Neural cell (in vitro differentiated cells): ENCODE measurements around the gene ARMH1. TPM values are rescaled to one million over a fixed set of nuclear protein-coding genes. Genes with fewer than 3 reads are reported as not detected.

Experiments used
- H2AFZ ChIP-seq: fragments of 200-600, 300-800 bp; sonication (generic), shearing (Covaris generic); 2 replicates; pipeline ENCODE4 v1.6.0; 2014; ENCODE audit warnings: low read depth, mild to moderate bottlenecking, antibody characterized with exemption, low read length, moderate library complexity
- H3F3A ChIP-seq: fragments of 200-600 bp; shearing (Covaris generic); 2 replicates; pipeline ENCODE4 v1.6.1; 2016; ENCODE audit warnings: mild to moderate bottlenecking, moderate library complexity, mixed read lengths, antibody characterized with exemption, low read length; ENCODE audit not compliant: insufficient read depth, poor library complexity, severe bottlenecking
- H3K27ac ChIP-seq: fragments of 200-600, 300-800 bp; sonication (generic), shearing (Covaris generic); 2 replicates; pipeline ENCODE4 v1.5.1; 2014; ENCODE audit warnings: mild to moderate bottlenecking, low read length, moderate library complexity
- H3K27me3 ChIP-seq: fragments of 300-800, 200-600 bp; sonication (generic), shearing (Covaris generic); 2 replicates; pipeline ENCODE4 v1.6.0; 2014; ENCODE audit warnings: mild to moderate bottlenecking, low read depth, low read length, moderate library complexity; ENCODE audit not compliant: insufficient read depth
- H3K36me3 ChIP-seq: fragments of 300-800, 200-600 bp; sonication (generic), shearing (Covaris generic); 2 replicates; pipeline ENCODE4 v1.5.1; 2014; ENCODE audit warnings: mild to moderate bottlenecking, antibody characterized with exemption, low read length, moderate library complexity; ENCODE audit not compliant: insufficient read depth
- H3K4me2 ChIP-seq: fragments of 300-800, 200-600 bp; sonication (generic), shearing (Covaris generic); 2 replicates; pipeline ENCODE4 v1.6.0; 2014; ENCODE audit warnings: mild to moderate bottlenecking, low read length
- H3K4me3 ChIP-seq: fragments of 300-800, 200-600 bp; sonication (generic), shearing (Covaris generic); 2 replicates; pipeline ENCODE4 v1.5.1; 2014; ENCODE audit warnings: mild to moderate bottlenecking, low read length, moderate library complexity
- H3K79me2 ChIP-seq: fragments of 200-600 bp; shearing (Covaris generic); replicated peaks from 2 replicates; pipeline ENCODE4 v1.6.0; 2014; ENCODE audit warnings: mild to moderate bottlenecking, low read length, moderate library complexity; ENCODE audit not compliant: insufficient read depth
- H3K9ac ChIP-seq: fragments of 300-800, 200-600 bp; sonication (generic), shearing (Covaris generic); 2 replicates; pipeline ENCODE4 v1.6.1; 2016; ENCODE audit warnings: mild to moderate bottlenecking, low read length, mixed read lengths
- H3K9me2 ChIP-seq: fragments of 200-600 bp; shearing (Covaris generic); 2 replicates; pipeline ENCODE4 v1.6.1; 2016; ENCODE audit warnings: mild to moderate bottlenecking, low read length, mixed read lengths; ENCODE audit not compliant: insufficient read depth
- H3K9me3 ChIP-seq: fragments of 200-600, 300-800 bp; sonication (generic), shearing (Covaris generic); 2 replicates; pipeline ENCODE4 v1.6.1; 2016; ENCODE audit warnings: mild to moderate bottlenecking, mixed run types, low read length, moderate library complexity, mixed read lengths
- H4K20me1 ChIP-seq: fragments of 200-600 bp; shearing (Covaris generic); 2 replicates; pipeline ENCODE4 v1.6.1; 2016; ENCODE audit warnings: mild to moderate bottlenecking, mixed run types; ENCODE audit not compliant: insufficient read depth
- EP300 ChIP-seq: fragments of 450-650 bp; conservative IDR thresholded peaks from 2 replicates; pipeline ENCODE4 v1.6.1; 2014; ENCODE audit warnings: antibody characterized with exemption, mild to moderate bottlenecking, moderate library complexity; ENCODE audit not compliant: poor library complexity, severe bottlenecking
- EZH2 ChIP-seq: fragments of 200-600, 300-800 bp; shearing (Covaris generic), sonication (generic); IDR thresholded peaks from 2 replicates; pipeline ENCODE4 v1.6.1; 2014; ENCODE audit warnings: antibody characterized with exemption, low read length, borderline replicate concordance, mild to moderate bottlenecking; ENCODE audit not compliant: insufficient read depth, poor library complexity, severe bottlenecking
- MXI1 ChIP-seq: fragments of 450-650 bp; conservative IDR thresholded peaks from 2 replicates; pipeline ENCODE4 v1.6.1; 2014; ENCODE audit warnings: antibody characterized with exemption, mild to moderate bottlenecking; ENCODE audit not compliant: poor library complexity, severe bottlenecking
- POLR2AphosphoS5 ChIP-seq: IDR thresholded peaks from 2 replicates; pipeline ENCODE4 v1.6.1; 2012
- RAD21 ChIP-seq: fragments of 450-650 bp; conservative IDR thresholded peaks from 2 replicates; pipeline ENCODE4 v1.6.1; 2014; ENCODE audit warnings: antibody characterized with exemption, mild to moderate bottlenecking, moderate library complexity
- REST ChIP-seq: IDR thresholded peaks from 2 replicates; pipeline ENCODE4 v1.6.1; 2012; ENCODE audit warnings: borderline replicate concordance
- SMC3 ChIP-seq: fragments of 450-650 bp; conservative IDR thresholded peaks from 2 replicates; pipeline ENCODE4 v1.6.1; 2014; ENCODE audit warnings: antibody characterized with exemption, mild to moderate bottlenecking, moderate library complexity; ENCODE audit not compliant: poor library complexity
- TAF1 ChIP-seq: IDR thresholded peaks from 2 replicates; pipeline ENCODE4 v1.6.1; 2012; ENCODE audit warnings: low read depth
- polyA plus RNA-seq: library from polyadenylated mRNA; depleted of rRNA; stranded (reverse); fragments of >200 nt; gene quantifications from 2 replicates; pipeline ENCODE4 v1.2.3, GENCODE V29; 2014
- TF ChIP-seq, protein P1 (sequence below): fragments of 450-650 bp; IDR thresholded peaks from 2 replicates; pipeline ENCODE4 v1.5.1; 2014; ENCODE audit warnings: antibody characterized with exemption, mild to moderate bottlenecking, moderate library complexity; ENCODE audit not compliant: poor library complexity, severe bottlenecking

ARMH1 gene
- polyA plus RNA-seq, 1 donor from 2014 or later, result 105 TPM

DNA sequence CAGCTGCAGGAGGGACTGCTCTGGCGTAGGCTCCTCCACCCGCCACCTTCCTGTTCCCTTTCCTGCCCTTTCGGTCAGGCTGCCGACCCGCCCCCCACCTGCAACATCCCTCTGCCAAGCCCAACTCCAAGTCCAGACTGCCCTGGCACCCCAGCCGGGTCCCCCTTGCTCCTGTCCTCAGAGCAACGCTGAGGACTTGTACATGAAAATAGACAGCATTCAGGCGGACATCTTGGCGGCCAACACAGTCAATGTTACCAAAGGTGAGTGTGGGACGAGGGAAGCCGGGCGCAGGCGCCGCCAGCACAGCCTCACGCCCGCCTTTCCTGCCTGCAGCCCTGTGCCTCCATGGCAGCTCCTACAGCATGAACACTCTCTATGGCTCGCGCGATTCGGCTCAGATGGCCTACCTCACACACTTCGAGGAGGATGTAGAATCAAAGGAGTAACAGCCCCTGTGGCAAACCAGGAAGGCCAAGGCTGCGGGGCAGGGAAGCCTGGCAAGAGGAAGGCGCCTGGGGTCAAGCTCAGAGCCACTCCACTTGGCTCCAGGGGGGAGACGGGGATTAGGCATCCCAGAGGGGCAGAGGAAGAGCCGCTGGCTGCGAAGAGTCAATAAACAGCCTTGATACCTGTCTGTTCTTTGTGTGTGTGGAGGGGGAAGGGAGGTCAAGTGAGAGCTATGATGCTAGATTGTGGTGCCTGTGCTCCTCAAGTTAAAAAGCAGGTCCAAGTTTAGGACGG is 50.6 kb downstream of the ARMH1 start:
- no peak overlapping the region for H3K4me3 ChIP-seq
- no peak for TF ChIP-seq REST
- TF ChIP-seq RAD21, result no peak
- no peak for TF ChIP-seq MXI1
- no peak for TF ChIP-seq EZH2
- no peak for TF ChIP-seq EP300
- TF ChIP-seq POLR2AphosphoS5, result no peak
- TF ChIP-seq, protein P1, sequence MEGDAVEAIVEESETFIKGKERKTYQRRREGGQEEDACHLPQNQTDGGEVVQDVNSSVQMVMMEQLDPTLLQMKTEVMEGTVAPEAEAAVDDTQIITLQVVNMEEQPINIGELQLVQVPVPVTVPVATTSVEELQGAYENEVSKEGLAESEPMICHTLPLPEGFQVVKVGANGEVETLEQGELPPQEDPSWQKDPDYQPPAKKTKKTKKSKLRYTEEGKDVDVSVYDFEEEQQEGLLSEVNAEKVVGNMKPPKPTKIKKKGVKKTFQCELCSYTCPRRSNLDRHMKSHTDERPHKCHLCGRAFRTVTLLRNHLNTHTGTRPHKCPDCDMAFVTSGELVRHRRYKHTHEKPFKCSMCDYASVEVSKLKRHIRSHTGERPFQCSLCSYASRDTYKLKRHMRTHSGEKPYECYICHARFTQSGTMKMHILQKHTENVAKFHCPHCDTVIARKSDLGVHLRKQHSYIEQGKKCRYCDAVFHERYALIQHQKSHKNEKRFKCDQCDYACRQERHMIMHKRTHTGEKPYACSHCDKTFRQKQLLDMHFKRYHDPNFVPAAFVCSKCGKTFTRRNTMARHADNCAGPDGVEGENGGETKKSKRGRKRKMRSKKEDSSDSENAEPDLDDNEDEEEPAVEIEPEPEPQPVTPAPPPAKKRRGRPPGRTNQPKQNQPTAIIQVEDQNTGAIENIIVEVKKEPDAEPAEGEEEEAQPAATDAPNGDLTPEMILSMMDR, result no peak
- no peak for TF ChIP-seq SMC3
- no peak for TF ChIP-seq TAF1
- H4K20me1 ChIP-seq, result no peaks in the 10 kb centered on the region
- H3F3A ChIP-seq, result no peaks in the 10 kb centered on the region
- H3K9ac ChIP-seq, result no peak overlapping the region
- H3K9me2 ChIP-seq, result no peaks in the 10 kb centered on the region
- H3K36me3 ChIP-seq, result no peaks in the 10 kb centered on the region
- H3K27ac ChIP-seq, result no peak overlapping the region
- no peaks in the 10 kb centered on the region for H3K27me3 ChIP-seq
- H3K79me2 ChIP-seq, result no peaks in the 10 kb centered on the region
- no peak overlapping the region for H2AFZ ChIP-seq
- H3K4me2 ChIP-seq, result no peak overlapping the region
- no peaks in the 10 kb centered on the region for H3K9me3 ChIP-seq

DNA sequence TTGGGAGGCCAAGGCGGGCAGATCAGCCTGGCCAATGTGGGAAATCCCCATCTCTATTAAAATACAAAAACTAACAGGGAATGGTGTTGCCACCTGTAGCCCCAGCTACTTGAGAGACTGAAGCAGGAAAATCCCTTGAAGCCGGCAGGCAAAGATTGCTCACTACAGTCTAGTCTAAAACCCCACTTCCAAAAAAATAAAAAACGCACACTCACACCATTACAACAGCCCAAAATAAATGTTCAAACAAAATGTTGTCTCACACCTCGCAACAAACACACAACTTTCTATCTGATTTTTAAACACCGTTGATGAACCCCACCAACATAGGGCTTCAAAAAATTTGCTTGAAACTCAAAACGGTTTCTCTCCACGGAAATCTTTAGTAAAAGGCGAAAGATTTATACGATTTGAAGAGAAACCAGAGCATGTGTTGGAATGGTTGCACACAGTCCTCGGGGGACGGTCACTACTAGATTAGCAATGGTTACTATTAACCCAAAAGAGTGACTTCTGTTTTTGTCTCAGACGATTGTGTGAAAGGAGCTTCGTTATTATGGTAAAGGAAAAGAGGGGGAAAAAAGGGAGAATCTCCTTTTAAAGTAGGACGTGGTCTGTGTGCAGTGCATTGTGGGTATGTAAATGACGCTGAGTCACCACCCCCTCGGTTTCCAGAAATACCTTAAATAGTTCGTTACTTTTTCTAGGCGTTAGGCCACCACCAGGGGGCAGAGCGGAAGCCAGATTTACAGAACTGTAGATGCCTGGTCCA is 56.4 kb downstream of the ARMH1 start, which contains the start of gene RNU5D-1:
Gene RNU5D-1 (minus strand): TSS at position 430 of the 772 bp plus-strand sequence.
- H2AFZ ChIP-seq, result no peak within 1 kb of the TSS
- no peaks in the 10 kb centered on the region for H3K27me3 ChIP-seq
- TF ChIP-seq TAF1 (no peak), EP300 (no peak), POLR2AphosphoS5 (peak; percentile 58), REST (no peak), SMC3 (peak; percentile 15), RAD21 (no peak), MXI1 (no peak), EZH2 (no peak)
- TF ChIP-seq, protein P1, result peak; percentile 57
- no peaks in the 10 kb centered on the region for H3K36me3 ChIP-seq
- H3K4me3 ChIP-seq, result peak within 1 kb of the TSS; percentile 36
- no peak within 1 kb of the TSS for H3K9ac ChIP-seq
- no peak within 1 kb of the TSS for H3K4me2 ChIP-seq
- H3K9me3 ChIP-seq, result no peaks in the 10 kb centered on the region
- no peaks in the 10 kb centered on the region for H3K9me2 ChIP-seq
- H3K27ac ChIP-seq, result peak within 1 kb of the TSS; percentile 32
- no peaks in the 10 kb centered on the region for H3F3A ChIP-seq
- no peaks in the 10 kb centered on the region for H4K20me1 ChIP-seq
- no peaks in the 10 kb centered on the region for H3K79me2 ChIP-seq
